Caco-2 (cell line): ENCODE measurements around the gene TSPAN9. TPM values are rescaled to one million over a fixed set of nuclear protein-coding genes. Genes with fewer than 3 reads are reported as not detected.
A peak's percentile ranks its signal among the peaks of the same experiment; 100 is the strongest.

Experiments
- BruUV-seq: library from RNA; stranded (reverse); fragments of 400-500 nt; replicated peaks from 2 replicates; lab custom pipeline; 2021; lab: Mats Ljungman, UMichigan
- CTCF ChIA-PET: fragments of 300-600 bp; sonication (Branson Sonifier 250); formaldehyde crosslinking; loops from one replicate; lab custom pipeline; 2022; ENCODE audit warnings: antibody characterized with exemption; lab: Charles Lee
- POLR2A ChIA-PET: fragments of 300-600 bp; sonication (Branson Sonifier 250); formaldehyde crosslinking; loops from one replicate; lab custom pipeline; 2022; ENCODE audit warnings: antibody characterized with exemption; lab: Charles Lee
- DNase-seq, 2 experiments: peaks; one replicate each; pipeline versions ENCODE4 v3.0.0 to v3.0.0-alpha.2; 2020 to 2022
- H3K27me3 ChIP-seq: replicated peaks from 2 replicates; pipeline ENCODE4 v1.6.0; 2011; ENCODE audit warnings: low read length; ENCODE audit not compliant: control insufficient read depth, insufficient read depth
- H3K36me3 ChIP-seq: 2 replicates; pipeline ENCODE4 v1.5.1; 2011; ENCODE audit warnings: low read length; ENCODE audit not compliant: control insufficient read depth, insufficient read depth
- H3K4me1 ChIP-seq: fragments of 250-450 bp; sonication (Bioruptor Pico); 2 replicates; pipeline ENCODE4 v1.5.1; 2020; ENCODE audit warnings: mild to moderate bottlenecking
- H3K4me3 ChIP-seq: 2 replicates; pipeline ENCODE4 v1.5.1; 2011; ENCODE audit warnings: low read depth, mild to moderate bottlenecking, control low read depth, low read length
- H3K9me3 ChIP-seq: fragments of 250-450 bp; sonication (Bioruptor Pico); 2 replicates; pipeline ENCODE4 v1.5.1; 2020; ENCODE audit warnings: mild to moderate bottlenecking, moderate library complexity
- H3K27ac Mint-ChIP-seq: one replicate; pipeline ENCODE4 v1.8.0; 2022; ENCODE audit warnings: mixed read lengths; ENCODE audit not compliant: unreplicated experiment
- H3K27me3 Mint-ChIP-seq: one replicate; pipeline ENCODE4 v1.8.0; 2022; ENCODE audit warnings: mixed read lengths; ENCODE audit not compliant: insufficient read depth, unreplicated experiment
- H3K36me3 Mint-ChIP-seq: one replicate; pipeline ENCODE4 v1.8.0; 2022; ENCODE audit warnings: mild to moderate bottlenecking, mixed read lengths; ENCODE audit not compliant: insufficient read depth, unreplicated experiment
- H3K4me1 Mint-ChIP-seq: one replicate; pipeline ENCODE4 v1.8.0; 2022; ENCODE audit warnings: low read depth, mixed read lengths; ENCODE audit not compliant: unreplicated experiment
- H3K4me3 Mint-ChIP-seq: one replicate; pipeline ENCODE4 v1.8.0; 2022; ENCODE audit warnings: mild to moderate bottlenecking, moderate library complexity, mixed read lengths; ENCODE audit not compliant: unreplicated experiment
- H3K9me3 Mint-ChIP-seq: one replicate; pipeline ENCODE4 v1.8.0; 2022; ENCODE audit warnings: mixed read lengths; ENCODE audit not compliant: unreplicated experiment
- CTCF ChIP-seq, 2 experiments: fragments of 200-600 bp in 1 of 2; IDR thresholded peaks; 1 replicate in 1 of 2; 2 replicates in 1 of 2; pipeline versions ENCODE4 v1.5.1 to v1.8.0; 2011 to 2022; ENCODE audit warnings: antibody characterized with exemption in 1 of 2, control low read depth in 1 of 2, inconsistent platforms in 1 of 2, low read depth in 1 of 2, low read length in 1 of 2, mild to moderate bottlenecking in 1 of 2, moderate library complexity in 1 of 2; ENCODE audit not compliant: insufficient read depth in 1 of 2, severe bottlenecking in 1 of 2, unreplicated experiment in 1 of 2
- intact Hi-C: fragments of 100-400 bp; cut with micrococcal nuclease; formaldehyde crosslinking; loops from one replicate; pipeline ENCODE4 v1.10.0; 2022; ENCODE audit not compliant: unreplicated experiment
- total RNA-seq: library from RNA; stranded (reverse); gene quantifications from 2 replicates; pipeline ENCODE4 v1.2.3, GENCODE V29; 2022

Gene TSPAN9
- total RNA-seq, 1 experiment from 2014 or later, result 49.1 TPM

- peaks cover 15% of the 10 kb centered on the region for H3K4me1 Mint-ChIP-seq
- BruUV-seq, result no TSS peak
- no peaks in the 10 kb centered on the region for H3K27me3 ChIP-seq
- H3K27me3 Mint-ChIP-seq, result no peaks in the 10 kb centered on the region
- H3K9me3 Mint-ChIP-seq, result no peaks in the 10 kb centered on the region
- H3K4me3 Mint-ChIP-seq, result no peak overlapping the region
- no peak overlapping the region for H3K4me3 ChIP-seq
- ChIA-PET POLR2A (no interaction called here), CTCF (interaction anchor here (0.6 to 1.3 kb wide), 3 partner anchors 107 to 348 kb away, joined by 4 to 5 read pairs (median 4); no protein-coding TSS in a partner anchor)
- no peaks in the 10 kb centered on the region for H3K36me3 Mint-ChIP-seq
- H3K36me3 ChIP-seq, result no peaks in the 10 kb centered on the region
- TF ChIP-seq CTCF (IDR thresholded peaks at IDR 0.05; ENCODE audit: insufficient read depth in 1 of 2, low read depth in 1 of 2, low read length in 1 of 2, severe bottlenecking in 1 of 2, unreplicated experiment in 1 of 2), result no peak
- intact Hi-C loops, result no loop called here
- no peak overlapping the region for H3K27ac Mint-ChIP-seq
- no peaks in the 10 kb centered on the region for H3K9me3 ChIP-seq
- peak in 1 of 2 experiments; percentile 36 for DNase-seq
- H3K4me1 ChIP-seq, result peaks cover 24% of the 10 kb centered on the region
These were observed 91.3 kb downstream of the TSPAN9 start for GRCh38 chr12:3168223-3169221.

GRCh38 chr12:3170423-3171194 is 93.4 kb downstream of the TSPAN9 start:
- no peak overlapping the region for H3K27ac Mint-ChIP-seq
- intact Hi-C loops, result no loop called here
- CTCF ChIA-PET, result no interaction called here

More at GRCh38 chr12:3170423-3171194, 93.4 kb downstream of the TSPAN9 start:
- Histone ChIP-seq H3K4me3 (no peak overlapping the region), H3K27me3 (no peaks in the 10 kb centered on the region), H3K36me3 (no peaks in the 10 kb centered on the region), H3K9me3 (no peaks in the 10 kb centered on the region), H3K4me1 (peaks cover 13% of the 10 kb centered on the region)
- TF ChIP-seq CTCF (IDR thresholded peaks at IDR 0.05; ENCODE audit: insufficient read depth in 1 of 2, low read depth in 1 of 2, low read length in 1 of 2, severe bottlenecking in 1 of 2, unreplicated experiment in 1 of 2), result no peak
- DNase-seq, result no peak
- H3K4me1 Mint-ChIP-seq, result peaks cover 15% of the 10 kb centered on the region
- no peak overlapping the region for H3K4me3 Mint-ChIP-seq
- no peaks in the 10 kb centered on the region for H3K9me3 Mint-ChIP-seq
- POLR2A ChIA-PET, result no interaction called here
- H3K27me3 Mint-ChIP-seq, result no peaks in the 10 kb centered on the region
- no TSS peak for BruUV-seq
- H3K36me3 Mint-ChIP-seq, result no peaks in the 10 kb centered on the region
